NCI-H2107 treated with DMSO at 0.1 percent for 48 hours (cell line): ENCODE measurements around the gene UGT1A3.

Experiments
- DNase-seq: peaks from one replicate; lab custom pipeline; 2025; ENCODE audit not compliant: unreplicated experiment; lab: John Stamatoyannopoulos, UW

The UGT1A3 gene

GRCh38 chr2:233793465-233794127, 64.8 kb downstream of the UGT1A3 start:
- DNase-seq, result no peak

GRCh38 chr2:233794128-233794658, 65.4 kb downstream of the UGT1A3 start:
- DNase-seq, result no peak

- DNase-seq, result no peak
Observed at GRCh38 chr2:233795735-233796171, 66.9 kb downstream of the UGT1A3 start.

GRCh38 chr2:233796254-233796653, 67.4 kb downstream of the UGT1A3 start:
- no peak for DNase-seq

GRCh38 chr2:233798335-233799086, 69.7 kb downstream of the UGT1A3 start:
- no peak for DNase-seq

- no peak for DNase-seq
Observed at GRCh38 chr2:233799087-233799665, 70.3 kb downstream of the UGT1A3 start.

GRCh38 chr2:233799716-233800115, 70.9 kb downstream of the UGT1A3 start:
- DNase-seq, result no peak

- no peak for DNase-seq
Observed at GRCh38 chr2:233800208-233800607, 71.4 kb downstream of the UGT1A3 start.

- DNase-seq, result no peak
Observed at GRCh38 chr2:233801357-233802131, 72.7 kb downstream of the UGT1A3 start.

- no peak for DNase-seq
Observed at GRCh38 chr2:233802132-233802815, 73.4 kb downstream of the UGT1A3 start.

- no peak for DNase-seq
Observed at GRCh38 chr2:233803292-233803911, 74.6 kb downstream of the UGT1A3 start.

- DNase-seq, result no peak
Observed at GRCh38 chr2:233803994-233804393, 75.2 kb downstream of the UGT1A3 start.

GRCh38 chr2:233807215-233807865, 78.5 kb downstream of the UGT1A3 start:
- DNase-seq, result no peak

GRCh38 chr2:233807966-233808935, 79.4 kb downstream of the UGT1A3 start:
- no peak for DNase-seq

- no peak for DNase-seq
Observed at GRCh38 chr2:233810385-233810784, 81.5 kb downstream of the UGT1A3 start.

GRCh38 chr2:233811087-233811486, 82.2 kb downstream of the UGT1A3 start:
- DNase-seq, result no peak

GRCh38 chr2:233811732-233812131, 82.9 kb downstream of the UGT1A3 start:
- DNase-seq, result no peak

GRCh38 chr2:233813236-233814055, 84.6 kb downstream of the UGT1A3 start:
- DNase-seq, result no peak
